Fibroblast of pulmonary artery (primary cell): ENCODE results near the gene NOL9.
A peak's percentile ranks its signal among the peaks of the same experiment; 100 is the strongest.

Experiments
- DNase-seq: peaks from one replicate; pipeline ENCODE4 v3.0.0-alpha.2; 2010; ENCODE audit warnings: low read depth
- H3K4me3 ChIP-seq: replicated peaks from 2 replicates; pipeline ENCODE4 v1.5.1; 2011; ENCODE audit warnings: low read depth, mild to moderate bottlenecking, control low read depth, low read length, moderate library complexity
- CTCF ChIP-seq: IDR thresholded peaks from 2 replicates; pipeline ENCODE4 v1.5.1; 2011; ENCODE audit warnings: mild to moderate bottlenecking, control low read depth, low read length, inconsistent platforms; ENCODE audit errors: missing control alignments

The NOL9 gene

GRCh38 chr1:6491081-6491449 is 63.2 kb downstream of the NOL9 start:
- DNase-seq = no peak
- no peak for TF ChIP-seq CTCF
- H3K4me3 ChIP-seq = peak overlapping the region; percentile 87

- peak overlapping the region; percentile 87 for H3K4me3 ChIP-seq
- no peak for TF ChIP-seq CTCF
- DNase-seq = peak; percentile 76
Observed at GRCh38 chr1:6490181-6491080, 63.9 kb downstream of the NOL9 start.

GRCh38 chr1:6489799-6490180 is 64.5 kb downstream of the NOL9 start:
- H3K4me3 ChIP-seq = peak overlapping the region; percentile 87
- peak; percentile 83 for TF ChIP-seq CTCF
- DNase-seq = peak; percentile 78

- no peak overlapping the region for H3K4me3 ChIP-seq
- no peak for TF ChIP-seq CTCF
- no peak for DNase-seq
Observed at GRCh38 chr1:6489383-6489765, 64.9 kb downstream of the NOL9 start.

GRCh38 chr1:6488602-6489382 is 65.5 kb downstream of the NOL9 start:
- TF ChIP-seq CTCF = no peak
- no peak for DNase-seq
- H3K4me3 ChIP-seq = no peak overlapping the region

- H3K4me3 ChIP-seq = no peak overlapping the region
- no peak for TF ChIP-seq CTCF
- no peak for DNase-seq
Observed at GRCh38 chr1:6487804-6488484, 66.4 kb downstream of the NOL9 start.
